PC-9 (cell line): ENCODE measurements around the gene PON1.

ENCODE experiments used
- CTCF ChIP-seq: fragments of 200-600 bp; sonication (generic); conservative IDR thresholded peaks from 2 replicates; pipeline ENCODE4 v1.6.1; 2017; ENCODE audit warnings: mixed run types, antibody characterized with exemption, mild to moderate bottlenecking, moderate library complexity
- EZH2 ChIP-seq: fragments of 200-600 bp; sonication (generic); IDR thresholded peaks from 2 replicates; pipeline ENCODE4 v1.8.0; 2017; ENCODE audit warnings: antibody characterized with exemption, low read depth

DNA sequence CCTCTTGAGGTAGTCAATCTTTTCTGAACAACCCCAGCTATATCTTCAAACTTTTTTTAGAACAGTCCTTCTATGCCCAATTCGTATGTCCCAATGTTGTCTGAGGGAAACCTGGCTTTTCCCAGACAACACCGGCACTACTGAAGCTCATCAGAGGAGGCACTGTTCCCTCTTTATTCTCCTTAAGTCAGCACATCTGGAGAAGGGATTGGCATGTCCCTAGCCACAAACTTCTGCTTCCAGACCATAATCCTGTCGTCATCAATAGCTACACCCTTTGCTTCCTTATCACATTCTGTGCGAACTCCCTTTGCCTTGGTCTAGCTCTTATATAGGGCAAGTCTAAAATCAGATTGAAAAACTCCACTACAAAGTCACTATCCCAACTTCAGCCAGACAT lies 49.0 kb upstream of the PON1 start:
- TF ChIP-seq CTCF (no peak), EZH2 (no peak)
